GM21576 (cell line): Measurements from ENCODE around the gene NNAT.

Experiments used
- ATAC-seq: cut with Tn5 transposase; IDR thresholded peaks from one replicate; pipeline ENCODE4 v1.9.1; 2021; ENCODE audit warnings: mild to moderate bottlenecking, moderate library complexity; ENCODE audit not compliant: unreplicated experiment

Gene NNAT

DNA sequence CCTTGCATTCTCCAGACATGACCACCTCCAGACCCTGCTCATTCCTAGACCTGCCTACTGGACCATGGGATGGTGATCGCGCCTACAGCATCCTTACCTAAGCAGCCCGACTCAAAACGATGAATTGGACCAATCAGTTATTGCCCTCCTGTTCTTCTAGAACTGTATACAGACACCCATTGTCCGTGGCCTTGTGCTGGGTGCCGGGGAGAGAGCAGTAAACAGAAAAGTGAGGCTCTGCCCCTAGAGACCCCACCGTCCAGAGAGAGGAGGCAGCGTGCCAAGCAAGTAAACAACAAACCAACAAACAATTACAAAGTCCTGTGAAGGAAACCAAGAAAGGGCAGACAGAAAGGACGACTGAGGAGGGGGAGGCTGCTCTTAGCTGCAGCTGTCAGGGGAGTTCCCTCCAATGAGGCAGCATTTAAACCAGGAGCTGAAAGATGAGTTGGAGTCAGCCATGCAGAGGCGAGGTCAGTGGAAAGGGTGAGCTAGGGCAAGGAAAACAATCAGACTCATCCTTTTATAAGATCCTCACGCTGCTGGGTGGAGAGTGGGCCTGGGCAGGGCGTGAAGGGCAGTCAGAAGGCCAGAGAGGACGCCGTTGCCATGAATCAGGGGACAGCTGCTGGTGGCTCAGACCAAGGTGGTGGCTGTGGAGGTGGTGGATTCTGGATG is 44.2 kb downstream of the NNAT start:
- no peak for ATAC-seq

DNA sequence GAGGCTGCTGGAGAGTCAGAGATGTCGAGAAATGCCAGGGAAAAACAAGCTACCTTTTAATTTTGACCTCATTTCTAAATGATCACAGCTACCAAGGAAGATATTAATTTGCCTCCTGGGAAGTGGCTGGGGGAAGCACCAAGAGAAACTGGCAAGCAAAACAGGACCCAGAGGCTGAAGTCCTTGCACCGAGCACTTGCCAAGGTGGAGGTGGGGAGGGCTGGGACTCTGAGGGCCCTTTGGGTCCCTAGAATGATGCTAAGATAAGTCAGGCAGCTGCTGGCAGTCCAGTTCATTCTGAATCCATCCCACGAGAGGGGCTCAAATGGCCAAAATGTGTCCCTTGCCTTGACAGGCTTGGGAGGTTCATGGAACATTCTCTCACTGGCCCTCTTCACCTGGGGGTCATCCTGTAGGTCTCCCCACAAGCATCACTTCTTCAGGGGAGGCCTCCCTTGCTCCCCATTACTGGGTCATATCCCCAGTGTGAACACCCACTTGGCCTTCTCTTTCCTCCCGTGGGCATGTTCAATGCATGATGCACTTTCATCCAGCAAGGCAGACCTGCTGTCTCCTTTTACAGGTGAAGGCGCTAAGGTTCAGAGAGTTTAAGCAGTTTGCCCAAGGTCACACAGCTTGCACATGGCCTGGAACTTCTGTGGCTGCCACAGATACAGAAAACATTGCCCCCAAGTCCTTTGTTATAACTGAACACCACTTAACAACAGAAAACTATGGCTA is 45.7 kb downstream of the NNAT start:
- ATAC-seq = no peak

DNA sequence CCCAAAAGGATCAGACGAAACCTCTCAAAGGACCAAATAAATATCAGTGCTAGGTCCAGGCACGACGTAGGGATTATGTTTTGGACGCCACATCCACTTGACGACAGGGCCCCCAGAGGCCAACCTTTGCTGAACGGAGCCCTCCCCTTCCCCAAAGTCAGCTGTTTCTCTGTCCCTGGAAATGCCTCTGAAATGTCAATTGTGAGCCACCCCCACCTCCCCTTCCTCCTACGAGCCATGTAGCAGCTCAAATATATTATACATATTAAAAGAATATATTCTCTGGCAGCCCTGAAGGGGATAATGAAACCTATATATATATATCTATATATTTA is 46.2 kb downstream of the NNAT start:
- no peak for ATAC-seq

DNA sequence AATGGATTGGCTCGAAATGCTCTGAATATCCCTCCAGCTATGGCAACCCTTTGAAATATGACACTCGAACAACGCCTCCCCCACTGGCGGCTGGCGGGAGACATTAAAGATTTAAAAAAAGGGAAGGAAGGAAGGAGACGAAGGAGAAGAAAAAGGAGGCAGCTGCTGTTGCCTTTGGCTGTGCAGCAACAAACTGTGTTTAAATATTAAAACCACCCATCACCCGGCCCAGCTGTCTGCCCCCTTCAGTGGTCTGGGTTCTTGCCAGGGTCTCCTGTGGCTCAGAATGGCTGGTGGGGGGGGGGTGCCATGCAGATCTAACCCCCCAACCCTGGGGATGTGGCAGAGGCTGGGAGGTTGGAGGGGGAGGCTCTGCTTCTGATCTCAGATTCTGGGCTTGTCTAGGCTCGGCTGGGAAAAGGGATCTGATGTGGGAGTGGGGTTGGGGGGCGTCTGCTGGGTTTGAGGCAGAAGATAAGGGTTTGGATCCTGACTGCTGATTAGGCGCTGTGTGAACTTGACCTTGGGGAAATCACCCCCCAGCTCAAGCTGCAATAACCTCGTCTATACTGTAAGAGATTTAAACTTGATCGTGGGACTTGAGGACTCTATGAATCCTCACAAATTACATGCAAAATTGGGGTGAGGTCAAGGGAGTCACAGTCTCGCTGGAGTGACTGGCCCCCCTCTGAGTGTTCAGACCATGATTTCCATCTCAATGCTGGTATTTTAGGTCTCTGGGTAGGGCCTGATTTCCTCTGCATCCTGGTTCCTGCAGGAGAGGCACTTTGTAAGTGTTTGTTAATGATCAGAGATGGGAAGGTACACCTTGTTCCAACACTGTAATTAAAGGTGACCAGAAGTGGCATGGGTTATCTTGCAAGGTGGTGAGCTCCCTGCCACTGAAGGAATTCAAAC is 46.9 kb downstream of the NNAT start:
- no peak for ATAC-seq

DNA sequence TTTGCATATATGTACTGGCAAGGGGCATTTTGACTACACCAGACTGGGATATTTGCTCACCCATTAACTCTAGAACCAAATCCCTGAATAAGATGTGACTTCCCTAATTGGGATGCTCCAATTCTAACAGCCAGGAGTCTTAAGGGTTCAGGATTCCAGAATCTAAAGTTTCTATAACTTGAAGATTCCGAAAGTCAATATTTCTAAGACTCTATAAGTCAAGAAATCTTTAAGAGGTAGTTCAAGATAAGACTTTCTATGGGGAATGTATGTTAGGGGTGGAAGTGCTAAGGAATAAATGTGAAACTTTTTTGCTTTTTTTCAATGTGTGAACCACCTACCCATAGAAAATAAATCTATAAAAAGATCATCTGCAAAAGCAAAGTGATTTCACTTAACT is 49.4 kb downstream of the NNAT start:
- no peak for ATAC-seq

DNA sequence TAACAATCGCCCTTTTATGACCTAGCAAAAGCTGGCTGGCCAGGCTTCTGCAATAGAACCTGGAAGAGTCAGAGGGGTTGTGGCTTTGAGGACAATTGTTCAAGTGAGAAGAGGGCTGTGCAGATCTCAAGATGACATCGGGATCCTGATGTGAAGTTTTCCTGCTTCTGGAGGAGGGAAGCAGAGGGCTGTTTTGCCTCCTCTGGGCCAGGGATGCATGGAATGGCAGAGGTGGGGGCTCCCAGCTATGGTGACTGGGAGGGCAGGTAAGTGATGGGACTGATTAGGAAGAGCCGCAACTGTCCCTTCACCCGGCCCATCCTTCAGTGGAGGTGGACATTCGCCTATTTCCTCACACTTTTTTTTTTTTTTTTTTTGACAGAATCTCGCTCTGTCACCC is 50.0 kb downstream of the NNAT start:
- no peak for ATAC-seq
